Measurements from ENCODE around the gene RELN.

- TF ChIP-seq, protein P1, sequence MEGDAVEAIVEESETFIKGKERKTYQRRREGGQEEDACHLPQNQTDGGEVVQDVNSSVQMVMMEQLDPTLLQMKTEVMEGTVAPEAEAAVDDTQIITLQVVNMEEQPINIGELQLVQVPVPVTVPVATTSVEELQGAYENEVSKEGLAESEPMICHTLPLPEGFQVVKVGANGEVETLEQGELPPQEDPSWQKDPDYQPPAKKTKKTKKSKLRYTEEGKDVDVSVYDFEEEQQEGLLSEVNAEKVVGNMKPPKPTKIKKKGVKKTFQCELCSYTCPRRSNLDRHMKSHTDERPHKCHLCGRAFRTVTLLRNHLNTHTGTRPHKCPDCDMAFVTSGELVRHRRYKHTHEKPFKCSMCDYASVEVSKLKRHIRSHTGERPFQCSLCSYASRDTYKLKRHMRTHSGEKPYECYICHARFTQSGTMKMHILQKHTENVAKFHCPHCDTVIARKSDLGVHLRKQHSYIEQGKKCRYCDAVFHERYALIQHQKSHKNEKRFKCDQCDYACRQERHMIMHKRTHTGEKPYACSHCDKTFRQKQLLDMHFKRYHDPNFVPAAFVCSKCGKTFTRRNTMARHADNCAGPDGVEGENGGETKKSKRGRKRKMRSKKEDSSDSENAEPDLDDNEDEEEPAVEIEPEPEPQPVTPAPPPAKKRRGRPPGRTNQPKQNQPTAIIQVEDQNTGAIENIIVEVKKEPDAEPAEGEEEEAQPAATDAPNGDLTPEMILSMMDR (IDR thresholded peaks at IDR 0.05): no peak; the same call in 1 of the 2 replicates
- no peak for TF ChIP-seq TCF7L2 (IDR thresholded peaks at IDR 0.05; ENCODE audit: low read depth, low read length)
- TF ChIP-seq, protein P2, sequence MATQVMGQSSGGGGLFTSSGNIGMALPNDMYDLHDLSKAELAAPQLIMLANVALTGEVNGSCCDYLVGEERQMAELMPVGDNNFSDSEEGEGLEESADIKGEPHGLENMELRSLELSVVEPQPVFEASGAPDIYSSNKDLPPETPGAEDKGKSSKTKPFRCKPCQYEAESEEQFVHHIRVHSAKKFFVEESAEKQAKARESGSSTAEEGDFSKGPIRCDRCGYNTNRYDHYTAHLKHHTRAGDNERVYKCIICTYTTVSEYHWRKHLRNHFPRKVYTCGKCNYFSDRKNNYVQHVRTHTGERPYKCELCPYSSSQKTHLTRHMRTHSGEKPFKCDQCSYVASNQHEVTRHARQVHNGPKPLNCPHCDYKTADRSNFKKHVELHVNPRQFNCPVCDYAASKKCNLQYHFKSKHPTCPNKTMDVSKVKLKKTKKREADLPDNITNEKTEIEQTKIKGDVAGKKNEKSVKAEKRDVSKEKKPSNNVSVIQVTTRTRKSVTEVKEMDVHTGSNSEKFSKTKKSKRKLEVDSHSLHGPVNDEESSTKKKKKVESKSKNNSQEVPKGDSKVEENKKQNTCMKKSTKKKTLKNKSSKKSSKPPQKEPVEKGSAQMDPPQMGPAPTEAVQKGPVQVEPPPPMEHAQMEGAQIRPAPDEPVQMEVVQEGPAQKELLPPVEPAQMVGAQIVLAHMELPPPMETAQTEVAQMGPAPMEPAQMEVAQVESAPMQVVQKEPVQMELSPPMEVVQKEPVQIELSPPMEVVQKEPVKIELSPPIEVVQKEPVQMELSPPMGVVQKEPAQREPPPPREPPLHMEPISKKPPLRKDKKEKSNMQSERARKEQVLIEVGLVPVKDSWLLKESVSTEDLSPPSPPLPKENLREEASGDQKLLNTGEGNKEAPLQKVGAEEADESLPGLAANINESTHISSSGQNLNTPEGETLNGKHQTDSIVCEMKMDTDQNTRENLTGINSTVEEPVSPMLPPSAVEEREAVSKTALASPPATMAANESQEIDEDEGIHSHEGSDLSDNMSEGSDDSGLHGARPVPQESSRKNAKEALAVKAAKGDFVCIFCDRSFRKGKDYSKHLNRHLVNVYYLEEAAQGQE (IDR thresholded peaks at IDR 0.05; ENCODE audit: insufficient read depth in 1 of 2, low read depth in 2 of 2, low read length in 1 of 2): no peak
Measured at GRCh38 chr7:103664577-103664976, 324.9 kb downstream of the RELN start.

Measured in Panc1 (cell line).